Neural cell (in vitro differentiated cells): ENCODE results near the gene DNAH10. TPM values are rescaled to one million over a fixed set of nuclear protein-coding genes. Genes with fewer than 3 reads are reported as not detected.

Source experiments
- H2AFZ ChIP-seq: fragments of 200-600, 300-800 bp; sonication (generic), shearing (Covaris generic); 2 replicates; pipeline ENCODE4 v1.6.0; 2014; ENCODE audit warnings: low read depth, mild to moderate bottlenecking, antibody characterized with exemption, low read length, moderate library complexity
- H3F3A ChIP-seq: fragments of 200-600 bp; shearing (Covaris generic); 2 replicates; pipeline ENCODE4 v1.6.1; 2016; ENCODE audit warnings: mild to moderate bottlenecking, moderate library complexity, mixed read lengths, antibody characterized with exemption, low read length; ENCODE audit not compliant: insufficient read depth, poor library complexity, severe bottlenecking
- H3K27ac ChIP-seq: fragments of 200-600, 300-800 bp; sonication (generic), shearing (Covaris generic); 2 replicates; pipeline ENCODE4 v1.5.1; 2014; ENCODE audit warnings: mild to moderate bottlenecking, low read length, moderate library complexity
- H3K27me3 ChIP-seq: fragments of 300-800, 200-600 bp; sonication (generic), shearing (Covaris generic); 2 replicates; pipeline ENCODE4 v1.6.0; 2014; ENCODE audit warnings: mild to moderate bottlenecking, low read depth, low read length, moderate library complexity; ENCODE audit not compliant: insufficient read depth
- H3K36me3 ChIP-seq: fragments of 300-800, 200-600 bp; sonication (generic), shearing (Covaris generic); 2 replicates; pipeline ENCODE4 v1.5.1; 2014; ENCODE audit warnings: mild to moderate bottlenecking, antibody characterized with exemption, low read length, moderate library complexity; ENCODE audit not compliant: insufficient read depth
- H3K4me2 ChIP-seq: fragments of 300-800, 200-600 bp; sonication (generic), shearing (Covaris generic); 2 replicates; pipeline ENCODE4 v1.6.0; 2014; ENCODE audit warnings: mild to moderate bottlenecking, low read length
- H3K4me3 ChIP-seq: fragments of 300-800, 200-600 bp; sonication (generic), shearing (Covaris generic); 2 replicates; pipeline ENCODE4 v1.5.1; 2014; ENCODE audit warnings: mild to moderate bottlenecking, low read length, moderate library complexity
- H3K79me2 ChIP-seq: fragments of 200-600 bp; shearing (Covaris generic); replicated peaks from 2 replicates; pipeline ENCODE4 v1.6.0; 2014; ENCODE audit warnings: mild to moderate bottlenecking, low read length, moderate library complexity; ENCODE audit not compliant: insufficient read depth
- H3K9ac ChIP-seq: fragments of 300-800, 200-600 bp; sonication (generic), shearing (Covaris generic); 2 replicates; pipeline ENCODE4 v1.6.1; 2016; ENCODE audit warnings: mild to moderate bottlenecking, low read length, mixed read lengths
- H3K9me2 ChIP-seq: fragments of 200-600 bp; shearing (Covaris generic); 2 replicates; pipeline ENCODE4 v1.6.1; 2016; ENCODE audit warnings: mild to moderate bottlenecking, low read length, mixed read lengths; ENCODE audit not compliant: insufficient read depth
- H3K9me3 ChIP-seq: fragments of 200-600, 300-800 bp; sonication (generic), shearing (Covaris generic); 2 replicates; pipeline ENCODE4 v1.6.1; 2016; ENCODE audit warnings: mild to moderate bottlenecking, mixed run types, low read length, moderate library complexity, mixed read lengths
- H4K20me1 ChIP-seq: fragments of 200-600 bp; shearing (Covaris generic); 2 replicates; pipeline ENCODE4 v1.6.1; 2016; ENCODE audit warnings: mild to moderate bottlenecking, mixed run types; ENCODE audit not compliant: insufficient read depth
- EP300 ChIP-seq: fragments of 450-650 bp; conservative IDR thresholded peaks from 2 replicates; pipeline ENCODE4 v1.6.1; 2014; ENCODE audit warnings: antibody characterized with exemption, mild to moderate bottlenecking, moderate library complexity; ENCODE audit not compliant: poor library complexity, severe bottlenecking
- EZH2 ChIP-seq: fragments of 200-600, 300-800 bp; shearing (Covaris generic), sonication (generic); IDR thresholded peaks from 2 replicates; pipeline ENCODE4 v1.6.1; 2014; ENCODE audit warnings: antibody characterized with exemption, low read length, borderline replicate concordance, mild to moderate bottlenecking; ENCODE audit not compliant: insufficient read depth, poor library complexity, severe bottlenecking
- MXI1 ChIP-seq: fragments of 450-650 bp; conservative IDR thresholded peaks from 2 replicates; pipeline ENCODE4 v1.6.1; 2014; ENCODE audit warnings: antibody characterized with exemption, mild to moderate bottlenecking; ENCODE audit not compliant: poor library complexity, severe bottlenecking
- POLR2AphosphoS5 ChIP-seq: IDR thresholded peaks from 2 replicates; pipeline ENCODE4 v1.6.1; 2012
- RAD21 ChIP-seq: fragments of 450-650 bp; conservative IDR thresholded peaks from 2 replicates; pipeline ENCODE4 v1.6.1; 2014; ENCODE audit warnings: antibody characterized with exemption, mild to moderate bottlenecking, moderate library complexity
- SMC3 ChIP-seq: fragments of 450-650 bp; conservative IDR thresholded peaks from 2 replicates; pipeline ENCODE4 v1.6.1; 2014; ENCODE audit warnings: antibody characterized with exemption, mild to moderate bottlenecking, moderate library complexity; ENCODE audit not compliant: poor library complexity
- TAF1 ChIP-seq: IDR thresholded peaks from 2 replicates; pipeline ENCODE4 v1.6.1; 2012; ENCODE audit warnings: low read depth
- polyA plus RNA-seq: library from polyadenylated mRNA; depleted of rRNA; stranded (reverse); fragments of >200 nt; gene quantifications from 2 replicates; pipeline ENCODE4 v1.2.3, GENCODE V29; 2014
- TF ChIP-seq, protein P1 (sequence below): fragments of 450-650 bp; IDR thresholded peaks from 2 replicates; pipeline ENCODE4 v1.5.1; 2014; ENCODE audit warnings: antibody characterized with exemption, mild to moderate bottlenecking, moderate library complexity; ENCODE audit not compliant: poor library complexity, severe bottlenecking
- TF ChIP-seq, protein P2 (sequence below): IDR thresholded peaks from 2 replicates; pipeline ENCODE4 v1.6.1; 2012; ENCODE audit warnings: borderline replicate concordance

DNAH10 gene
- polyA plus RNA-seq, 1 donor from 2014 or later: 1.9 TPM

DNA sequence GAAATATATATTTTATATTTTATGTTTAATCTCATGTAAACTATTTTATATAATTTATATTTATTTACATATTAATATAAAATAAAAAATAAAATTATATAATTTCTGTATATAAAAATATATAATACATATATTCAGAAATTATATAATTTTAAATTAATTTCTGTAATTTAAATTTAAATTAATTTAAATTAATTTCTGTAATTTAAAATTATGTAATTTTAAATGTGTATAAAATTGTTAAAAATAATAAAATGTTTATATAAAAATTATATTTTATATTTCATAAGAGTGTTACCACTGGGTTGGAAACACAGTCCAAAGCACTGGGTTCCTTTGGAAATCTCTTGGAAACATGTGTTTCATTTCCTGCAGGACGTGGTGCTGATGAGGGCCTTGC lies 94.6 kb downstream of the DNAH10 start:
- Histone ChIP-seq H3K4me3 (no peak overlapping the region), H4K20me1 (no peaks in the 10 kb centered on the region), H3K79me2 (no peaks in the 10 kb centered on the region), H3K9ac (no peak overlapping the region), H3K27ac (no peak overlapping the region), H3K9me3 (no peaks in the 10 kb centered on the region), H3K27me3 (no peaks in the 10 kb centered on the region), H3K36me3 (no peaks in the 10 kb centered on the region), H2AFZ (no peak overlapping the region), H3F3A (no peaks in the 10 kb centered on the region), H3K9me2 (no peaks in the 10 kb centered on the region), H3K4me2 (no peak overlapping the region)
- TF ChIP-seq MXI1: no peak
- no peak for TF ChIP-seq EZH2
- TF ChIP-seq TAF1: no peak
- no peak for TF ChIP-seq SMC3
- TF ChIP-seq POLR2AphosphoS5: no peak
- TF ChIP-seq, protein P1, sequence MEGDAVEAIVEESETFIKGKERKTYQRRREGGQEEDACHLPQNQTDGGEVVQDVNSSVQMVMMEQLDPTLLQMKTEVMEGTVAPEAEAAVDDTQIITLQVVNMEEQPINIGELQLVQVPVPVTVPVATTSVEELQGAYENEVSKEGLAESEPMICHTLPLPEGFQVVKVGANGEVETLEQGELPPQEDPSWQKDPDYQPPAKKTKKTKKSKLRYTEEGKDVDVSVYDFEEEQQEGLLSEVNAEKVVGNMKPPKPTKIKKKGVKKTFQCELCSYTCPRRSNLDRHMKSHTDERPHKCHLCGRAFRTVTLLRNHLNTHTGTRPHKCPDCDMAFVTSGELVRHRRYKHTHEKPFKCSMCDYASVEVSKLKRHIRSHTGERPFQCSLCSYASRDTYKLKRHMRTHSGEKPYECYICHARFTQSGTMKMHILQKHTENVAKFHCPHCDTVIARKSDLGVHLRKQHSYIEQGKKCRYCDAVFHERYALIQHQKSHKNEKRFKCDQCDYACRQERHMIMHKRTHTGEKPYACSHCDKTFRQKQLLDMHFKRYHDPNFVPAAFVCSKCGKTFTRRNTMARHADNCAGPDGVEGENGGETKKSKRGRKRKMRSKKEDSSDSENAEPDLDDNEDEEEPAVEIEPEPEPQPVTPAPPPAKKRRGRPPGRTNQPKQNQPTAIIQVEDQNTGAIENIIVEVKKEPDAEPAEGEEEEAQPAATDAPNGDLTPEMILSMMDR: no peak
- TF ChIP-seq RAD21: no peak
- TF ChIP-seq, protein P2, sequence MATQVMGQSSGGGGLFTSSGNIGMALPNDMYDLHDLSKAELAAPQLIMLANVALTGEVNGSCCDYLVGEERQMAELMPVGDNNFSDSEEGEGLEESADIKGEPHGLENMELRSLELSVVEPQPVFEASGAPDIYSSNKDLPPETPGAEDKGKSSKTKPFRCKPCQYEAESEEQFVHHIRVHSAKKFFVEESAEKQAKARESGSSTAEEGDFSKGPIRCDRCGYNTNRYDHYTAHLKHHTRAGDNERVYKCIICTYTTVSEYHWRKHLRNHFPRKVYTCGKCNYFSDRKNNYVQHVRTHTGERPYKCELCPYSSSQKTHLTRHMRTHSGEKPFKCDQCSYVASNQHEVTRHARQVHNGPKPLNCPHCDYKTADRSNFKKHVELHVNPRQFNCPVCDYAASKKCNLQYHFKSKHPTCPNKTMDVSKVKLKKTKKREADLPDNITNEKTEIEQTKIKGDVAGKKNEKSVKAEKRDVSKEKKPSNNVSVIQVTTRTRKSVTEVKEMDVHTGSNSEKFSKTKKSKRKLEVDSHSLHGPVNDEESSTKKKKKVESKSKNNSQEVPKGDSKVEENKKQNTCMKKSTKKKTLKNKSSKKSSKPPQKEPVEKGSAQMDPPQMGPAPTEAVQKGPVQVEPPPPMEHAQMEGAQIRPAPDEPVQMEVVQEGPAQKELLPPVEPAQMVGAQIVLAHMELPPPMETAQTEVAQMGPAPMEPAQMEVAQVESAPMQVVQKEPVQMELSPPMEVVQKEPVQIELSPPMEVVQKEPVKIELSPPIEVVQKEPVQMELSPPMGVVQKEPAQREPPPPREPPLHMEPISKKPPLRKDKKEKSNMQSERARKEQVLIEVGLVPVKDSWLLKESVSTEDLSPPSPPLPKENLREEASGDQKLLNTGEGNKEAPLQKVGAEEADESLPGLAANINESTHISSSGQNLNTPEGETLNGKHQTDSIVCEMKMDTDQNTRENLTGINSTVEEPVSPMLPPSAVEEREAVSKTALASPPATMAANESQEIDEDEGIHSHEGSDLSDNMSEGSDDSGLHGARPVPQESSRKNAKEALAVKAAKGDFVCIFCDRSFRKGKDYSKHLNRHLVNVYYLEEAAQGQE: no peak
- no peak for TF ChIP-seq EP300

DNA sequence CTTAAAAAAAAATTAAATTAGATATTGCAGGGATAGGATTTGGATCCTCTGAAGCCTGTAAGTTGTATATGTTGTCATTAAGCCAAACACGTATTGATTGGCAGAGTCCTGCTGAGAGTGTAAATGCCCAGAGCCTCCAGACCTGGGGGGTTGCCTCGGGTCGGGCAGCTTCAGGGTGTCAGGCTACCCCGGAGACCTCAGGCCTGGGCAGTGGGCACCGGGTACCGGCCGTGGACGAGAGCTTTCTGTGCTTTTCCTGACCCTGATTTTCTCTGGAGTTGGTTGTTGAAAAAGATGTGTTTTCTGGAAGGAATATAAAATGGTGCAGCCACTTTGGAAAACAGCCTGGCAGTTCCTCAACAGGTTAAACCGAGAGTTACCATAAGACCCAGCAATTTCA lies 96.1 kb downstream of the DNAH10 start:
- H3F3A ChIP-seq: no peaks in the 10 kb centered on the region
- no peaks in the 10 kb centered on the region for H3K36me3 ChIP-seq
- H3K9me2 ChIP-seq: no peaks in the 10 kb centered on the region
- H3K4me2 ChIP-seq: no peak overlapping the region
- H3K79me2 ChIP-seq: no peaks in the 10 kb centered on the region
- no peaks in the 10 kb centered on the region for H3K27me3 ChIP-seq
- TF ChIP-seq MXI1 (no peak), RAD21 (no peak), TAF1 (no peak), SMC3 (no peak), EP300 (no peak)
- TF ChIP-seq, protein P1: no peak
- TF ChIP-seq, protein P2: no peak
- no peak overlapping the region for H3K27ac ChIP-seq
- H3K9me3 ChIP-seq: no peaks in the 10 kb centered on the region
- H4K20me1 ChIP-seq: no peaks in the 10 kb centered on the region
- H3K9ac ChIP-seq: no peak overlapping the region
- H3K4me3 ChIP-seq: no peak overlapping the region
- H2AFZ ChIP-seq: no peak overlapping the region
